Stimulated activated CD8-positive, alpha-beta memory T cell treated with anti-CD3 and anti-CD28 coated beads, Interleukin-2, amount 100 ng/mL, for 1 hour (primary cell): ENCODE measurements around the gene COQ7.

Experiments
- DNase-seq, 2 donors: peaks; one replicate each; pipeline ENCODE4 v3.0.0-alpha.2; 2020; ENCODE audit warnings: low read depth in 2 of 2

Gene COQ7

GRCh38 chr16:19086322-19087199, 19.1 kb downstream of the COQ7 start:
- peak; percentile 61 to 63 for DNase-seq

DNA sequence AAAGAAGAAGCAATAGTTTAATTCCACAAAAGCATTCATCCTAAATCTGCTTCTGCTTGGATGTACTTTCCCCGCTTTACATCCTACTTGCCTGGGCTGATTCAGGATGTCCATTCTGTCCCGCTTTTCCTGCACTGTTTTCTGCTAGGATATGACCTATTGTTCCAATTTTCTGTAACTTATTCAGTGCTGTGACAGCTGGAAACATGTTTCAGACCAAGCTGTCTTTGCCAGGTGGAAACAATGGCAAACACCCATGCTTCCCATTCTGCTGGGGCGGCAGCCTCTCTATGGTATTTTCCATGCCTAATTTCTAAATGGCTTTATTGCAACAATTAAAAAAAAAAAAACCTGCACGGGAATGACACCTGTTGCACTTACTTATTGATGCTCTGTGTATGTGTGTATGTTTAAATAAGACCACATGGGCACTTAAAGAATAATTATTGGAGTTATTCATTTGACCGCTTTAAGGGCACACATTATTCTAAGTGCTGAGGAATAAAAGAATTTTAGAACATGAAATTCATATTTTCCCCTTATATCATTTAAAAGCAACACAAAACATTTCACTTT, 21.0 kb downstream of the COQ7 start:
- DNase-seq = no peak

DNA sequence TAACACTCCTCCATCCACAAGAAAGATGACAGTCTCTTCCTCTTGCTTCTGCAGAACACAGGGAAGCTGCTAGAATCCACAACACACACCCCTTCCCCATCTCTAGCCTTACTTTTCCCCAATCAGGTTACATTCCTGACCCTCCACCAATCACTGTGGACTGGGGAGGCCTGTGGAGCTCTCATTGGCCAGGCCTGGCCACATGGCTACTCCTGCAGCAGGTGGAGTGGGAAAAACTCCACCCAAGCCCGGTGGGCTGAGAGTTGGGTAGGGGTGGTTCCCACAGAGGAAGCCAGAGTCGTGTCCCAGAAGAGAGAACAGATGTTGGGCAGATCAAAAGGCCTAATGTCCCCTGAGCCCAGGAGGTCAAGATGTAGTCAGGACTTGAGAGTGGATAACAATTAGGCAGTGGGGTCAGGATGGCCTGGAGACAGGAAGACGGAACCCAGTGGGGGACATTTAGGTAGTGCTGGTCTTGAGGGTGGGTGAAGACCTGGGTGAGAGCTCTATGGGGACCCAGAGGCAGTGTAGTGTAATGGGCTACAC, 22.1 kb downstream of the COQ7 start:
- DNase-seq = no peak

GRCh38 chr16:19090916-19091315, 23.5 kb downstream of the COQ7 start:
- no peak for DNase-seq

DNA sequence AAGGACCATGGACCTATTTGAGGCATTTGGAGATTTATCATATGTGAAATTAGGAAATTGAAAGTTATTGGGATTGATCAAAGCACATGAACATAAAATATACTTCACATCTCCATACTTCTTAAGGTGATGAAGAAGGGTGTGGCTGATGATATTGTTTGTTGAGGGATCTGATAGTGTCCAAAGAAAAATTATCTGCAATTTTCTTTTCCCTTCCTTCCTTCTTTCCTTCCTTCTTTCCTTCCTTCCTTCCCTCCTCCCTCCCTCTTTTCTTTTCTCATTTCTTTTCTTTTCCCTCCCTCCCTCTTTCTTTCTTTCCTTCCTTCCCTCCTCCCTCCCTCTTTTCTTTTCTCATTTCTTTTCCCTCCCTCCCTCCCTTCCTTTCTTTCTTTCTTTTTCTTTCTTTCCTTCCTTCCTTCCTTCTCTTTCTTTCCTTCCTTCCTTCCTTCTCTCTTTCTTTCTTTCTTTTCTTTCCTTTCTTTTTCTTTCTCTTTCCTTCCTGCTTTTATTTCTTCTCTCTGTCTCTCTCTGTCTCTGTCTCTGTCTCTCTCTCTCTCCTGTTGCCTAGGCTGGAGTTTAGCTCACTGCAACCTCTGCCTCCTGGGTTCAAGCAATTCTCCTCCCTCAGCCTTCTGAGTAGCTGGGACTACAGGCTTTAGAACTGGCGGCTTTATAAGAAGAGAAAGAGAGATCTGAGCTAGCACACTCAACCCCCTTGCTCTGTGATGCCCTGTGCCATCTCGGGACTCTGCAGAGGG, 25.4 kb downstream of the COQ7 start:
- DNase-seq = no peak

- no peak for DNase-seq
Observed at GRCh38 chr16:19093631-19094541, 26.5 kb downstream of the COQ7 start.

- DNase-seq = no peak
Observed at GRCh38 chr16:19094542-19095365, 27.3 kb downstream of the COQ7 start.

DNA sequence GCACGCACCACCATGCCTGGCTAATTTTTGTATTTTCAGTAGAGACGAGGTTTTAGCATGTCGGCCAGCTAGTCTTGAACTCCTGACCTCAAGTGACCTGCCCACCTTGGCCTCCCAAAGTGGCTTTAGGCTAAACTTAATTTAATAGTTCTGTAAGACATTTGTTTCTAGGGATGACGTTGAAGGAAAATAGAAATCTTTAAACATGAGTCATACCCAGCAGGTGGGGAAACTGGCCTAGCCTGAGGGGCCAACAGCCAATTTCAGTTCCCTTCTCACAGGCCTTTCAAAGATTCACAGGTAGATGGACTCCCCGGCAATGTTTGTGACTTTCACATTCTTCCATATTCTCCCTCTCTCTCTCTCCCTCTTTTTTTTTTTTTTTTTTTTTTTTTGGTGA, 28.2 kb downstream of the COQ7 start:
- no peak for DNase-seq

DNA sequence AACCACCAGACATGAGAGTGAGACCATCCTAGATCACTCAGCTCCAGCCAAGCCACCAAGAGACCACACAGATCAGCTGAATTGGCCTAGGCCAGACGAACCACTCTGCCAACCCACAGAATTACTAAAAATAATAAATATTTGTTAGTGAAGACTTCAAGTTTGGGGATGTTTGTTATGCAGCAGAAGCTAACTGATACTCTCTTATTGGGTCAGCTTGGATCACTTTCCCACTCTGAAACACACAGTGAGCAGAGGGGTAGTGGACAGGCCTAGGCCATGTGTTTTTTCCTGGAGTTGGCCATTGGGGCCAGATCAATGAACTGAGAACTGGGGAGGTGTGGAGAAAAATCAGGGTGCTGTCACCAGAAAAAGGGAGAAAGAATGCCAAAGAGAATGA, 30.8 kb downstream of the COQ7 start:
- DNase-seq = no peak

- DNase-seq = no peak
Observed at GRCh38 chr16:19102187-19102872, 34.9 kb downstream of the COQ7 start.

- DNase-seq = no peak
Observed at GRCh38 chr16:19104607-19105006, 37.2 kb downstream of the COQ7 start.

- no peak for DNase-seq
Observed at GRCh38 chr16:19105131-19105530, 37.7 kb downstream of the COQ7 start.

GRCh38 chr16:19105891-19106624, 38.6 kb downstream of the COQ7 start:
- DNase-seq = no peak

DNA sequence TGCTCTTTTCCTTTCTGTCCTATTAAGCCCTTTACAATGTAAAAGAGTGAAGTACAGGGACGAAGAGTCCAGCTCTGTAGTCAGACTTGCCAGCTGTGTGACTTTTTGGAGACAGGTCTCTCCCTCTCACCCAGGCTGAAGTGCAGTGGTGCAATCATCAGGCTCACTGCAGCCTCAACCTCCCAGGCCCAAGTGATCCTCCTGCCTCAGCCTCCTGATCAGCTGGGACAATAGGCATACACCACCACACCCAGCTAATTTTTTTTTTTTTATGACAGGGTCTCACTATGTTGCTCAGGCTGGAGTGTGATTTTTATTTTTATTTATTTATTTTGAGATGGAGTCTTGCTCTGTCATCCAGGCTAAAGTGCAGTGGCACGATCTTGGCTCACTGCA, 39.2 kb downstream of the COQ7 start:
- no peak for DNase-seq

GRCh38 chr16:19108409-19109287, 41.2 kb downstream of the COQ7 start:
- DNase-seq = no peak

DNA sequence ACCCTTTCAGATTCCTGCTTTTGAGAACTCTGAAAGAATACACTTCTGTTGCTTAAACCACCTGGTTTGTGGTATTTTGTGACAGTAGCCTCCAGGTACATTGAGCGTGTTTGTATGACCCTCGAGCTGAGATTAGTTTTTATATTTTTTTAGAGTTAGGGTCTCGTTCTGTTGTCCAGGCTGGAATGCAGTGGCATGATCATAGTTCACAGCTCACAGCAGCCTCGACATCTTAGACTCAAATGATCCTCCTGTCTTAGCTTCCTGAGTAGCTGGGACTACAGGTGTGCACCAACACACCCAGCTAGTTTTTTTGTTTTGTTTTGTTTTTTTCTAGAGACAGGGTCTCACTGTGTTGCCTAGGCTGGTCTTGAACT, 41.9 kb downstream of the COQ7 start:
- no peak for DNase-seq

DNA sequence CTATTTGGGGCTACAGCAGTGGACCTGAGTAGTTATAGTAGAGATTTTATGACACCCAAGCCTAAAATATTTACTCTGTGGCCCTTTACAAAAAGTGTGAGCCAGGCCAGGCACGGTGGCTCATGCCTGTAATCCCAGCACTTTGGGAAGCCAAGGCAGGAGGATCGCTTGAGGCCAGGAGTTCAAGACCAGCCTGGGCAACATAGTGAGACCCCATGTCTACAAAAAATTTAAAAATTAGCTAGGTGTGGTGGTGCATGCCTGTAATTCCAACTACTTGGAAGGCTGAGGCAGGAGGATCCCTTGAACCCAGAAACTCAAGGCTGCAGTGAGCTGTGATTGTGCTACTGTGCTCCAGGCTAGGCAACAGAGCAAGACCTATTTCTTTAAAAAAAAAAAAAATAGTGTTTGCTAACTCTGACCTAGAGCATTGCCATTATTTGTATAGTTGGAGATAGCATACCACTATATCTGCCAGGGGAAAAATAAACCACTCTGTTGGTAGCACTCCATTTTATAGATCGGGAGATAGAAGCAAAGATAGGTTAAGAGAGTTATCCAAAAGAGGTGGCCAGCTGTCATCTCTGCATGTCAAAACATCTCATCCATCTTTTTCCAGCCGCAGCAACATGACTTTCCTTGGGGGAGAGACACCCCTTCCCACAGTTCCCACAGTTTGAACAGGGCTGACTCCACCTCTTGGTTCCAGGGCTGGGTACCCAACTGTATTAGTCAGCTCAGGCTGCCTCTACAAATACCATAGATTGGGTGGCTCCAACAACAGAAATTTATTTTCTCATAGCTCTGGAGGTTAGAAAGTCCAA, 43.3 kb downstream of the COQ7 start:
- no peak for DNase-seq

- DNase-seq = no peak
Observed at GRCh38 chr16:19112099-19112407, 44.6 kb downstream of the COQ7 start.
